GM06990 (cell line): ENCODE results near the gene KIR3DL1.
"Not testable (repeated sequence)": the region's sequence is repeated elsewhere in the genome, so short reads cannot be mapped to it uniquely, and the experiment has no call there.

Experiments
- DNase-seq: peaks from one replicate; pipeline ENCODE4 v3.0.0-alpha.2; 2011; ENCODE audit not compliant: insufficient read length; ENCODE audit errors: extremely low read depth
- H3K27me3 ChIP-seq: replicated peaks from 2 replicates; pipeline ENCODE4 v1.6.0; 2011; ENCODE audit warnings: low read length; ENCODE audit not compliant: control insufficient read depth, insufficient read depth
- H3K36me3 ChIP-seq: 2 replicates; pipeline ENCODE4 v1.5.1; 2011; ENCODE audit warnings: low read length; ENCODE audit not compliant: control insufficient read depth, insufficient read depth
- H3K4me3 ChIP-seq: replicated peaks from 2 replicates; pipeline ENCODE4 v1.5.1; 2011; ENCODE audit warnings: low read depth, mild to moderate bottlenecking, control low read depth, low read length

KIR3DL1 gene

DNA sequence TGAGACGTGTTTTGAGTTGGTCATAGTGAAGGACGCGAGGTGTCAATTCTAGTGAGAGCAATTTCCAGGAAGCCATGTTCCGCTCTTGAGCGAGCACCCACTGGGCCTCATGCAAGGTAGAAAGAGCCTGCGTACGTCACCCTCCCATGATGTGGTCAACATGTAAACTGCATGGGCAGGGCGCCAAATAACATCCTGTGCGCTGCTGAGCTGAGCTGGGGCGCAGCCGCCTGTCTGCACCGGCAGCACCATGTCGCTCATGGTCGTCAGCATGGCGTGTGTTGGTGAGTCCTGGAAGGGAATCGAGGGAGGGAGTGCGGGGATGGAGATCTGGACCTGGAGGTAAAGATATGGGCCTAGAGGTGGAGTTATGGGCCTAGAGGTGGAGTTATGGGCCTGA, at the start of gene KIR3DL1:
Gene KIR3DL1, plus strand, starts transcription at position 218 of the 400 bp plus-strand sequence.
- not testable (repeated sequence) for H3K4me3 ChIP-seq, H3K36me3 ChIP-seq, H3K27me3 ChIP-seq, DNase-seq

- not testable (repeated sequence) for H3K27me3 ChIP-seq, DNase-seq, H3K36me3 ChIP-seq, H3K4me3 ChIP-seq
Measured at GRCh38 chr19:54769646-54770045, 46.6 kb upstream of the KIR3DL1 start, which contains the start of gene KIR2DL1. Gene KIR2DL1 (plus strand): TSS chr19:54769793. CDS start chr19:54769851, 58 bp downstream.

GRCh38 chr19:54770511-54770910, 45.8 kb upstream of the KIR3DL1 start:
- not testable (repeated sequence) for H3K36me3 ChIP-seq, DNase-seq, H3K27me3 ChIP-seq, H3K4me3 ChIP-seq

DNA sequence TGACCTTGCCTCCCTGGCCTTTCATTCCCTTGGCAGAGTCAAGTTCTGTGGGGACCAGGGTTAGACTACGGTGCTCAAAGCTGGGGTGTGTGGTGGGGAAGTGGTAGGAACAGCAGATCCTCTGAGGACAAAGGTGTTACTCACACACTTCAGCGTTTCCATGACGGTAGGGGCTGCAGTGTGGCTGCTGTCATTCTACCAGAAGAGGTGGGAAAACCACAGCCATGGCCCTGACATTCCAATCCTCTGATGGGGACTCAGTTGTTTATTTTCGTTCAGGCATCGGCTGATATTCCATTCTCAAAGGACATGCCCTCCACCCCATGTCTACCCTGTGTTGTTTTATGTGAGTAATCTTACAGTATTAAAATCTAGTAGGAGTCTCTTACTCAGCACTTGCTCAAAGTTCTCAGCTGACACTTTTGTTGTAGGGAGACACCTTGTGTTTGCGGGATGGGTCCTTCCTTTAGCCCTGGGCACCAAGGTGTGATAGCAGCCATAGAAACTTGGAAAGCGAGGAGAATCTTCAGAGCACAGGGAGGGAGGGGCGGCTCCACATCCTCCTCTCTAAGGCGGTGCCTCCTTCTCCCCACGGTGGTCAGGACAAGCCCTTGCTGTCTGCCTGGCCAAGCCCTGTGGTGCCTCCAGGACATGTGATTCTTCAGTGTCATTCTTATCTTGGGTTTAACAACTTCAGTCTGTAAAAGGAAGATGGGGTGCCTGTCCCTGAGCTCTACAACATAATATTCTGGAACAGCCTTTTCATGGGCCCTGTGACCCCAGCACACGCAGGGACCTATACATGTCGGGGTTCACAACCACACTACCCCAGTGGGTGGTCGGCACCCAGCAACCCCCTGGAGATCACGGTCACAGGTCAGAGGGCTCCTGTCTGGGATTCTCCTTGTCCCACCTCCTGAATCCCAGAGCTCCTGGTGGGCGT, 45.0 kb upstream of the KIR3DL1 start:
- DNase-seq, H3K27me3 ChIP-seq, H3K36me3 ChIP-seq, H3K4me3 ChIP-seq: not testable (repeated sequence)

DNA sequence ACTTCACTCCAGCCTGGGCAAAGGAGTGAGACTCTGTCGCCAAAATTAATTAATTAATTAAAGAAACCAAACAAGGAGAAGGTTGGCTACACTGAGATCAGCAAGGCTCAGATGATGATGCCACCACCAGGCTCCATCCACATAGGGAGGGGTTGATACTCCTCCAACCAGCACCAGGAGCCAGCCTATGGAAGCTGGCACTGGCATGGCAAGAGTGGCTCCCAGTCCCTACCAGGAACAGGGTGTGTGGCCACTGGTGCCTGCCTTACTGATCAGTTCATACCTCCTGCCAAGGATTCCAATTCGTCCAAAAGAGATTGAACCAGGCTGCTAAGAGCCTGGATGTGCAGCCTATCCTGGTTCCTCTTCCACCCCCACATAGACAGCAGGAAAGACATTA, 43.6 kb upstream of the KIR3DL1 start:
- not testable (repeated sequence) for DNase-seq, H3K36me3 ChIP-seq, H3K4me3 ChIP-seq, H3K27me3 ChIP-seq

DNA sequence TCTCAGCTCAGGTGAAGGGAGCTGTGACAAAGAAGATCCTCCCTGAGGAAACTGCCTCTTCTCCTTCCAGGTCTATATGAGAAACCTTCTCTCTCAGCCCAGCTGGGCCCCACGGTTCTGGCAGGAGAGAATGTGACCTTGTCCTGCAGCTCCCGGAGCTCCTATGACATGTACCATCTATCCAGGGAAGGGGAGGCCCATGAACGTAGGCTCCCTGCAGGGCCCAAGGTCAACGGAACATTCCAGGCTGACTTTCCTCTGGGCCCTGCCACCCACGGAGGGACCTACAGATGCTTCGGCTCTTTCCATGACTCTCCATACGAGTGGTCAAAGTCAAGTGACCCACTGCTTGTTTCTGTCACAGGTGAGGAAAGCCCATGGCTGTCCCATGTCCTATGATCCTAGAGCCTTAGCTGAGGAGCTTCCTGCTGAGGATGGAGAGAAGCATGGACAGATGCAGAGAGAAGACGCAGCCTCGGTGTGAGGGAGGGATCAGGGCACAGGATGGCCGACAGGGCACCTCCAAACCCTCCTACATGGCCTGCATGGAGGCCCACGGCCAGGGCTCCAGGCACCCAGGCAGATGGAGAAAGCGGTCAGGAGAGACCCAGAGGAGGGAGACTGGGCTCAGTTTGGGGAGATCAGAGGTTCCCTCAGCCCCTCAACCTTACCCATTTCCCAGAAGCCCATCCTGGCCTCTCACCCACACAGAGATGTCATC, 41.0 kb upstream of the KIR3DL1 start:
- H3K4me3 ChIP-seq, H3K27me3 ChIP-seq, H3K36me3 ChIP-seq, DNase-seq: not testable (repeated sequence)

DNA sequence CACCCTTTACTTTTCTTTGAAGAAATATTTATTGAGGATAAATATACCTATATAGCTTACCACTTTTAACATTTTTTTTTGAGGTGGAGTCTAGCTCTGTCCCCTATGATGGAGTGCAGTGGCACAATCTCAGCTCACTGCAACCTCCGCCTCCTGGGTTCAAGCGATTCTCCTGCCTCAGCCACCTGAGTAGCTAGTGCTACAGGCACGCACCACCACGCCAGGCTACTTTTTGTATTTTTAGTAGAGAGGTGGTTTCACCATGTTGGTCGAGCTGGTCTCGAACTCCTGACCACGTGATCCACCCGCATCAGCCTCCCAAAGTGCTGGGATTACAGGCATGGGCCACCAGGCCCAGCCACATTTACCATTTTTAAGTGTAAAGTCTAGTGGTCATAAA, 40.4 kb upstream of the KIR3DL1 start:
- H3K4me3 ChIP-seq, DNase-seq, H3K36me3 ChIP-seq, H3K27me3 ChIP-seq: not testable (repeated sequence)

DNA sequence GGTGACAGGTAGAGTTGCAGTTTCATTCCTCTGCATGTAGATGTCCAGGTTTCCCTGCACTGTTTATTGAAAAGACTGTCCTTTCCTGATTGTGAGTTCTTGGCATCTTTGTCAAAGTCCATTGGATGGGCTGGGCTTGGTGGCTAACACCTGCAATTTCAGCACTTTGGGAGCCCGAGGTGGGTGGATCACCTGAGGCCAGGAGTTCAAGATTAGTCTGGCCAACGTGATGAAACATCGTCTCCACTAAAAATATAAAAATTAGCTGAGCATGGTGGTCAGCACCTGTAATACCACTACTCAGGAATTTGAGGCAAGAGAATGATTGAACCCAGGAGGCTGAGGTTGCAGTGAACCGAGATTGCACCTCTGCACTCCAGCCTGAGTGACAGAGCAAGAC, 38.4 kb upstream of the KIR3DL1 start:
- H3K4me3 ChIP-seq, H3K27me3 ChIP-seq, DNase-seq, H3K36me3 ChIP-seq: not testable (repeated sequence)

GRCh38 chr19:54778896-54779295, 37.4 kb upstream of the KIR3DL1 start:
- not testable (repeated sequence) for H3K4me3 ChIP-seq, H3K36me3 ChIP-seq, H3K27me3 ChIP-seq, DNase-seq

GRCh38 chr19:54782916-54783315, 33.4 kb upstream of the KIR3DL1 start:
- not testable (repeated sequence) for H3K27me3 ChIP-seq, DNase-seq, H3K4me3 ChIP-seq, H3K36me3 ChIP-seq

DNA sequence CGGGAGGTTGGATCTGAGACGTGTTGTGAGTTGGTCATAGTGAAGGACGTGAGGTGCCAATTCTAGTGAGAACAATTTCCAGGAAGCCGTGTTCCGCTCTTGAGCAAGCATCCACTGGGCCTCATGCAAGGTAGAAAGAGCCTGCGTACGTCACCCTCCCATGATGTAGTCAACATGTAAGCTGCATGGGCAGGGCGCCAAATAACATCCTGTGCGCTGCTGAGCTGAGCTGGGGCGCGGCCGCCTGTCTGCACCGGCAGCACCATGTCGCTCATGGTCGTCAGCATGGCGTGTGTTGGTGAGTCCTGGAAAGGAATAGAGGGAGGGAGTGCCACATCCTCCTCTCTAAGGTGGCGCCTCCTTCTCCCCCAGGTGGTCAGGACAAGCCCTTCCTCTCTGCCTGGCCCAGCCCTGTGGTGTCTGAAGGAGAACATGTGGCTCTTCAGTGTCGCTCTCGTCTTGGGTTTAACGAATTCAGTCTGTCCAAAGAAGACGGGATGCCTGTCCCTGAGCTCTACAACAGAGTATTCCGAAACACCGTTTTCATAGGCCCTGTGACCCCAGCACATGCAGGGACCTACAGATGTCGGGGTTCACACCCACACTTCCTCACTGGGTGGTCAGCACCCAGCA, 30.1 kb upstream of the KIR3DL1 start:
- H3K27me3 ChIP-seq, H3K4me3 ChIP-seq, H3K36me3 ChIP-seq, DNase-seq: not testable (repeated sequence)

DNA sequence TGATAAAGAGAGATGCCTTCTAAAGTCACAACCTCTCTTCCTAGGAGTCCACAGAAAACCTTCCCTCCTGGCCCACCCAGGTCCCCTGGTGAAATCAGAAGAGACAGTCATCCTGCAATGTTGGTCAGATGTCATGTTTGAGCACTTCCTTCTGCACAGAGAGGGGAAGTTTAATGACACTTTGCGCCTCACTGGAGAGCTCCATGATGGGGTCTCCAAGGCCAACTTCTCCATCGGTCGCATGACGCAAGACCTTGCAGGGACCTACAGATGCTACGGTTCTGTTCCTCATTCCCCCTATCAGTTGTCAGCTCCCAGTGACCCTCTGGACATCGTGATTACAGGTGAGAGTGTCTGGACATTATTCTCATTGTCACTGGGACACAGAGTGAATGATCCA, 28.1 kb upstream of the KIR3DL1 start:
- not testable (repeated sequence) for DNase-seq, H3K4me3 ChIP-seq, H3K27me3 ChIP-seq, H3K36me3 ChIP-seq
